Diencephalon (tissue), 1 donor: ENCODE measurements around the gene POMT2. TPM values are rescaled to one million over a fixed set of nuclear protein-coding genes. Genes with fewer than 3 reads are reported as not detected.

Experiments
- small RNA-seq: library from RNA; depleted of rRNA; stranded (forward); fragments of <200 nt; gene quantifications from one replicate; pipeline ENCODE3, GENCODE V24; 2014
- total RNA-seq: library from RNA; depleted of rRNA; stranded (reverse); fragments of >200 nt; gene quantifications from one replicate; pipeline ENCODE4 v1.2.3, GENCODE V29; 2014

POMT2 gene
- 19.6 TPM for total RNA-seq

GRCh38 chr14:77320238-77320935 is at the start of gene POMT2:
TSS of gene POMT2 (minus strand) at chr14:77320883. CDS start at chr14:77320681, 202 bp downstream.

GRCh38 chr14:77271113-77271710 is 49.5 kb downstream of the POMT2 start, which contains the start of gene NGB:
TSS of gene NGB (minus strand) at chr14:77271206. CDS start at chr14:77270937, 269 bp downstream.

Small RNA genes within 50 kb of the gene (small RNA-seq; reads per million reads assigned to genes)
- gene MIR1260A: not detected

Other genes with a start within 250 kb of the POMT2 start
- gene CIPC, start 222.6 kb downstream of the POMT2 start, total RNA-seq: 46.1 TPM
- gene ZDHHC22, start 179.1 kb downstream of the POMT2 start, total RNA-seq: 31.1 TPM
- gene TMEM63C, start 139.1 kb downstream of the POMT2 start, total RNA-seq: 12.7 TPM
- gene NGB, start 49.7 kb downstream of the POMT2 start, total RNA-seq: 17.8 TPM
- gene GSTZ1, start 153 bp upstream of the POMT2 start, total RNA-seq: 7.4 TPM
- gene TMED8, start 56.2 kb upstream of the POMT2 start, total RNA-seq: 30.0 TPM
- gene SAMD15, start 56.5 kb upstream of the POMT2 start, total RNA-seq: 20.8 TPM
- gene NOXRED1, start 102.6 kb upstream of the POMT2 start, total RNA-seq: 0.69 TPM
- 26.3 TPM for gene VIPAS39, start 136.7 kb upstream of the POMT2 start, total RNA-seq
- gene AHSA1, start 137.2 kb upstream of the POMT2 start, total RNA-seq: 111 TPM
- 1.8 TPM for gene ISM2, start 177.9 kb upstream of the POMT2 start, total RNA-seq